SHP77 (cell line): ENCODE data around the gene CAMTA1.
A peak's percentile ranks its signal among the peaks of the same experiment; 100 is the strongest.

Experiments
- DNase-seq, 2 experiments: peaks; one replicate each; lab custom pipeline; 2025; lab: John Stamatoyannopoulos, UW

Gene CAMTA1

GRCh38 chr1:7639435-7640131 lies 854.3 kb downstream of the CAMTA1 start:
- DNase-seq: no peak

GRCh38 chr1:7640350-7640749 lies 855.1 kb downstream of the CAMTA1 start:
- no peak for DNase-seq

- DNase-seq: no peak
Observed at GRCh38 chr1:7640920-7641585, 855.8 kb downstream of the CAMTA1 start.

GRCh38 chr1:7641587-7642417 lies 856.5 kb downstream of the CAMTA1 start:
- peak in 1 of 2 experiments; percentile 28 for DNase-seq

GRCh38 chr1:7642418-7642704 lies 857.1 kb downstream of the CAMTA1 start:
- no peak for DNase-seq

GRCh38 chr1:7642781-7643529 lies 857.7 kb downstream of the CAMTA1 start:
- no peak for DNase-seq

GRCh38 chr1:7643530-7643929 lies 858.3 kb downstream of the CAMTA1 start:
- no peak for DNase-seq

- no peak for DNase-seq
Observed at GRCh38 chr1:7644086-7644485, 858.8 kb downstream of the CAMTA1 start.

- DNase-seq: peak; percentile 95 to 97
Observed at GRCh38 chr1:7644961-7645750, 859.9 kb downstream of the CAMTA1 start.

GRCh38 chr1:7645751-7646048 lies 860.4 kb downstream of the CAMTA1 start:
- no peak for DNase-seq

GRCh38 chr1:7646164-7646563 lies 860.9 kb downstream of the CAMTA1 start:
- DNase-seq: no peak

GRCh38 chr1:7646981-7647901 lies 862.0 kb downstream of the CAMTA1 start:
- peak; percentile 48 to 52 for DNase-seq

- DNase-seq: no peak
Observed at GRCh38 chr1:7648761-7649384, 863.6 kb downstream of the CAMTA1 start.

- DNase-seq: peak; percentile 31 to 67
Observed at GRCh38 chr1:7650801-7651200, 865.5 kb downstream of the CAMTA1 start.

GRCh38 chr1:7651203-7651602 lies 865.9 kb downstream of the CAMTA1 start:
- DNase-seq: peak in 1 of 2 experiments; percentile 51

GRCh38 chr1:7652061-7652460 lies 866.8 kb downstream of the CAMTA1 start:
- no peak for DNase-seq

GRCh38 chr1:7652515-7653098 lies 867.4 kb downstream of the CAMTA1 start:
- DNase-seq: no peak

GRCh38 chr1:7654725-7655124 lies 869.5 kb downstream of the CAMTA1 start:
- DNase-seq: no peak

GRCh38 chr1:7655354-7655753 lies 870.1 kb downstream of the CAMTA1 start:
- no peak for DNase-seq
